Trophoblast cell (in vitro differentiated cells and primary cell): ENCODE measurements around the gene WNT5A.

Source experiments
- DNase-seq, 2 donors: peaks; one replicate each; pipeline ENCODE4 v3.0.0-alpha.2; 2016
- H2AFZ ChIP-seq: 2 replicates; pipeline ENCODE4 v1.6.1; 2013; ENCODE audit warnings: low read length, moderate library complexity, mild to moderate bottlenecking; ENCODE audit not compliant: insufficient read depth, poor library complexity
- H2AK5ac ChIP-seq: 2 replicates; pipeline ENCODE4 v1.6.1; 2013; ENCODE audit warnings: mild to moderate bottlenecking, low read length
- H2BK120ac ChIP-seq: 2 replicates; pipeline ENCODE4 v1.6.1; 2013; ENCODE audit warnings: low read length, mild to moderate bottlenecking, moderate library complexity; ENCODE audit not compliant: insufficient read depth, poor library complexity
- H2BK12ac ChIP-seq: 2 replicates; pipeline ENCODE4 v1.6.1; 2013; ENCODE audit warnings: mild to moderate bottlenecking, low read length, moderate library complexity
- H2BK5ac ChIP-seq: 2 replicates; pipeline ENCODE4 v1.6.1; 2013; ENCODE audit warnings: low read length, low read depth, moderate library complexity, mild to moderate bottlenecking; ENCODE audit not compliant: poor library complexity
- H3K14ac ChIP-seq: 2 replicates; pipeline ENCODE4 v1.6.1; 2013; ENCODE audit warnings: mild to moderate bottlenecking, low read length
- H3K18ac ChIP-seq: 2 replicates; pipeline ENCODE4 v1.6.1; 2013; ENCODE audit warnings: mild to moderate bottlenecking, low read length
- H3K23ac ChIP-seq: 2 replicates; pipeline ENCODE4 v1.6.1; 2013; ENCODE audit warnings: low read length
- H3K27ac ChIP-seq: 2 replicates; pipeline ENCODE4 v1.5.1; 2013; ENCODE audit warnings: low read depth, mild to moderate bottlenecking, inconsistent platforms, low read length, moderate library complexity
- H3K27me3 ChIP-seq: 2 replicates; pipeline ENCODE4 v1.6.1; 2013; ENCODE audit warnings: inconsistent platforms, mild to moderate bottlenecking, low read length, moderate library complexity; ENCODE audit not compliant: insufficient read depth
- H3K36me3 ChIP-seq, 2 experiments: 1 replicate in 1 of 2; 2 replicates in 1 of 2; pipeline ENCODE4 v1.6.1; 2013; ENCODE audit warnings: low read length in 2 of 2, mild to moderate bottlenecking in 2 of 2, moderate library complexity in 1 of 2; ENCODE audit not compliant: insufficient read depth in 2 of 2, control insufficient read depth in 1 of 2
- H3K4ac ChIP-seq: 2 replicates; pipeline ENCODE4 v1.6.1; 2013; ENCODE audit warnings: low read depth, mild to moderate bottlenecking, low read length, moderate library complexity
- H3K4me1 ChIP-seq, 2 experiments: 1 replicate in 1 of 2; 2 replicates in 1 of 2; pipeline ENCODE4 v1.6.1; 2013; ENCODE audit warnings: low read length in 2 of 2, mild to moderate bottlenecking in 2 of 2, moderate library complexity in 1 of 2; ENCODE audit not compliant: insufficient read depth in 2 of 2, control insufficient read depth in 1 of 2
- H3K4me2 ChIP-seq: 2 replicates; pipeline ENCODE4 v1.6.1; 2013; ENCODE audit warnings: inconsistent platforms, mild to moderate bottlenecking, low read length, moderate library complexity
- H3K4me3 ChIP-seq: 2 replicates; pipeline ENCODE4 v1.5.1; 2013; ENCODE audit warnings: mild to moderate bottlenecking, low read depth, low read length, inconsistent platforms
- H3K79me1 ChIP-seq: one replicate; pipeline ENCODE4 v1.6.1; 2013; ENCODE audit warnings: low read length
- H3K79me2 ChIP-seq: 2 replicates; pipeline ENCODE4 v1.6.1; 2013; ENCODE audit warnings: low read length, mild to moderate bottlenecking; ENCODE audit not compliant: control insufficient read depth, insufficient read depth, poor library complexity
- H3K9ac ChIP-seq: 2 replicates; pipeline ENCODE4 v1.6.1; 2013; ENCODE audit warnings: mild to moderate bottlenecking, low read length
- H3K9me3 ChIP-seq: 2 replicates; pipeline ENCODE4 v1.6.1; 2013; ENCODE audit warnings: low read depth, mild to moderate bottlenecking, control low read depth, inconsistent platforms, low read length; ENCODE audit not compliant: insufficient read depth
- H4K12ac ChIP-seq: 2 replicates; pipeline ENCODE4 v1.6.1; 2013; ENCODE audit warnings: low read depth, mild to moderate bottlenecking, low read length, moderate library complexity
- H4K8ac ChIP-seq: 2 replicates; pipeline ENCODE4 v1.6.1; 2013; ENCODE audit warnings: low read depth, mild to moderate bottlenecking, low read length, moderate library complexity
- H4K91ac ChIP-seq: one replicate; pipeline ENCODE4 v1.6.1; 2013; ENCODE audit warnings: low read depth, mild to moderate bottlenecking, low read length, moderate library complexity
- WGBS: extraction: QIAGEN DNeasy Blood & Tissue Kit; methylation state at CpG from one replicate; pipeline ENCODE4 v1.1.7; 2013; ENCODE audit warnings: missing lambda C conversion rate; ENCODE audit not compliant: insufficient read length, insufficient coverage; ENCODE audit errors: extremely low coverage; 5-methylcytosine and 5-hydroxymethylcytosine counted together

Gene WNT5A

GRCh38 chr3:55434789-55435188 is 52.3 kb downstream of the WNT5A start:
- Histone ChIP-seq H2AK5ac (no peak overlapping the region), H4K12ac (no peak overlapping the region), H3K23ac (no peak overlapping the region), H3K36me3 (no peaks in the 10 kb centered on the region), H3K79me1 (peaks cover 2% of the 10 kb centered on the region), H3K9ac (no peak overlapping the region), H3K9me3 (peaks cover 3% of the 10 kb centered on the region), H2BK12ac (no peak overlapping the region), H4K8ac (no peak overlapping the region), H3K14ac (no peak overlapping the region), H3K27me3 (no peaks in the 10 kb centered on the region), H2BK120ac (no peak overlapping the region), H3K4me2 (no peak overlapping the region), H3K4me1 (no peaks in the 10 kb centered on the region), H3K4ac (no peak overlapping the region), H2BK5ac (no peak overlapping the region), H3K27ac (no peak overlapping the region), H2AFZ (no peak overlapping the region), H3K18ac (no peak overlapping the region), H4K91ac (no peak overlapping the region), H3K4me3 (no peak overlapping the region), H3K79me2 (no peaks in the 10 kb centered on the region)
- no CpG with 5 or more reads among the region's 1 CpG for WGBS
- peak; percentile 54 to 80 for DNase-seq

- no peaks in the 10 kb centered on the region for H3K79me2 ChIP-seq
- H3K4me3 ChIP-seq: no peak overlapping the region
- no peak overlapping the region for H3K14ac ChIP-seq
- H2BK5ac ChIP-seq: no peak overlapping the region
- no peaks in the 10 kb centered on the region for H3K9me3 ChIP-seq
- H3K9ac ChIP-seq: no peak overlapping the region
- no peak overlapping the region for H2AK5ac ChIP-seq
- H3K4me2 ChIP-seq: no peak overlapping the region
- H2BK12ac ChIP-seq: no peak overlapping the region
- no peak overlapping the region for H3K23ac ChIP-seq
- no CpG with 5 or more reads among the region's 6 CpGs for WGBS
- H4K12ac ChIP-seq: no peak overlapping the region
- H4K8ac ChIP-seq: no peak overlapping the region
- no peaks in the 10 kb centered on the region for H3K36me3 ChIP-seq
- H3K79me1 ChIP-seq: peaks cover 6% of the 10 kb centered on the region
- H3K27ac ChIP-seq: no peak overlapping the region
- no peaks in the 10 kb centered on the region for H3K27me3 ChIP-seq
- H4K91ac ChIP-seq: no peak overlapping the region
- peaks cover 3 to 9% of the 10 kb centered on the region in 2 experiments for H3K4me1 ChIP-seq
- H3K18ac ChIP-seq: no peak overlapping the region
- H2AFZ ChIP-seq: no peak overlapping the region
- H3K4ac ChIP-seq: no peak overlapping the region
- H2BK120ac ChIP-seq: no peak overlapping the region
- no peak for DNase-seq
Observed at GRCh38 chr3:55431041-55431440, 56.1 kb downstream of the WNT5A start.

GRCh38 chr3:55427739-55428138 is 59.4 kb downstream of the WNT5A start:
- no peak overlapping the region for H4K12ac ChIP-seq
- no peak overlapping the region for H3K23ac ChIP-seq
- H4K8ac ChIP-seq: no peak overlapping the region
- H3K4me2 ChIP-seq: no peak overlapping the region
- no peak overlapping the region for H2BK5ac ChIP-seq
- H3K79me1 ChIP-seq: peaks cover 6% of the 10 kb centered on the region
- no peak overlapping the region for H3K4me3 ChIP-seq
- no peak overlapping the region for H3K9ac ChIP-seq
- no peak overlapping the region for H4K91ac ChIP-seq
- H2BK120ac ChIP-seq: no peak overlapping the region
- peak overlapping the region; percentile 68 for H3K27ac ChIP-seq
- no peak overlapping the region for H2AK5ac ChIP-seq
- peaks cover 3 to 9% of the 10 kb centered on the region in 2 experiments for H3K4me1 ChIP-seq
- peak in 1 of 2 donors; percentile 53 for DNase-seq
- no peaks in the 10 kb centered on the region for H3K36me3 ChIP-seq
- H2BK12ac ChIP-seq: no peak overlapping the region
- H3K27me3 ChIP-seq: no peaks in the 10 kb centered on the region
- H2AFZ ChIP-seq: no peak overlapping the region
- H3K18ac ChIP-seq: no peak overlapping the region
- no peaks in the 10 kb centered on the region for H3K9me3 ChIP-seq
- no peak overlapping the region for H3K14ac ChIP-seq
- WGBS: no CpG with 5 or more reads among the region's 5 CpGs
- H3K4ac ChIP-seq: no peak overlapping the region
- H3K79me2 ChIP-seq: no peaks in the 10 kb centered on the region

GRCh38 chr3:55426486-55426885 is 60.6 kb downstream of the WNT5A start:
- no peak overlapping the region for H3K14ac ChIP-seq

More at GRCh38 chr3:55426486-55426885, 60.6 kb downstream of the WNT5A start:
- Histone ChIP-seq H3K9ac (no peak overlapping the region), H3K9me3 (no peaks in the 10 kb centered on the region), H3K79me1 (peaks cover 6% of the 10 kb centered on the region), H2AFZ (no peak overlapping the region), H2BK120ac (no peak overlapping the region), H2BK5ac (no peak overlapping the region), H3K79me2 (no peaks in the 10 kb centered on the region), H4K91ac (peak overlapping the region; percentile 50), H3K36me3 (no peaks in the 10 kb centered on the region), H3K27me3 (no peaks in the 10 kb centered on the region), H3K4me2 (no peak overlapping the region), H2BK12ac (no peak overlapping the region), H3K4ac (no peak overlapping the region), H4K12ac (no peak overlapping the region), H3K23ac (no peak overlapping the region), H3K4me1 (peaks cover 3 to 9% of the 10 kb centered on the region in 2 experiments), H3K18ac (no peak overlapping the region), H3K27ac (no peak overlapping the region), H3K4me3 (no peak overlapping the region), H2AK5ac (no peak overlapping the region), H4K8ac (no peak overlapping the region)
- no peak for DNase-seq
- no CpG with 5 or more reads among the region's 4 CpGs for WGBS
